ENCODE data around the gene NCMAP. TPM values are rescaled to one million over a fixed set of nuclear protein-coding genes. Genes with fewer than 3 reads are reported as not detected.
"Not testable (repeated sequence)": the region's sequence is repeated elsewhere in the genome, so short reads cannot be mapped to it uniquely, and the experiment has no call there.

Gene NCMAP
- total and polyA plus RNA-seq, 2 donors, result 0.09 to 0.11 TPM

DNA sequence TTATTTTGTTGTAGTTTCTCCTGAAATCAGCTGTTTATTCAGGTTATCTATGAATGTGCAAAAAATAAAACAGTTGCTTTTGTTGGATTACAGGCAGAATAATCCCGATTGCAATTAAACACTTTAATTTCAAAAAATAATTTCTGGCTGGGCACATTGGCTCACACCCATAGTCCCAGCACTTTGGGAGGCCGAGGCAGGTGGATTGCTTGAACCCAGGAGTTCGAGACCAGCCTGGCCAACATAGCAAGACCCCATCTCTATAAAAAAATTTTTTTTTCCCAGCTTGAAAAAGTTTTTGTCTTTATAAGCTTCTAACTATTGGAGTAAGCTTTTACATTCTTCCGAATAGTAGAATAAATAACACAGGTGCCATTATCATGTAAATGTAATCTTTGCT lies 38.0 kb upstream of the NCMAP start:
- Histone ChIP-seq H3K36me3 (ENCODE audit: control insufficient read depth in 2 of 2, insufficient read depth in 2 of 2, low read length in 1 of 2) (peaks cover 0 to 9% of the 10 kb centered on the region in 2 donors), H3K9me3 (ENCODE audit: control insufficient read depth in 2 of 2, insufficient read depth in 1 of 2, low read length in 1 of 2) (no peaks in the 10 kb centered on the region), H3K4me1 (ENCODE audit: control insufficient read depth in 2 of 2, insufficient read depth in 2 of 2, low read length in 2 of 2) (no peaks in the 10 kb centered on the region), H3K27ac (ENCODE audit: low read depth in 1 of 2, low read length in 1 of 2) (no peak overlapping the region), H3K27me3 (ENCODE audit: control insufficient read depth in 2 of 2, insufficient read depth in 1 of 2, low read length in 1 of 2) (no peaks in the 10 kb centered on the region), H3K4me3 (ENCODE audit: low read length in 2 of 2) (no peak overlapping the region)
- WGBS, result 98% methylated on average over 4 of the region's 4 CpGs
- no peak for DNase-seq (ENCODE audit: low read depth in 6 of 9, low spot score in 9 of 9)

DNA sequence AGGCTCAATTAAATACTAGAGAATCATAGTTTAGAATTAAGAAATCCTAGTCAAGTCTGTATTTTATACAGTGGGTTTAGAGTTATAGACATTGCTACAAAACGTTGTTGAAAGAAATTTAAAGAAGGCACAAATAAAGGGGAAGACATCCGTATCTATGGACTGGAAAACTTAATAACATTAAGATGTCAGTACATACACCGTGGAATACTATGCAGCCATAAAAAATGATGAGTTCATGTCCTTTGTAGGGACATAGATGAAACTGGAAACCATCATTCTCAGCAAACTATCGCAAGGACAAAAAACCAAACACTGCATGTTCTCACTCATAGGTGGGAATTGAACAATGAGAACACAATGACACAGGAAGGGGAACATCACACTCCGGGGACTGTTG lies 35.6 kb upstream of the NCMAP start:
- 97% methylated on average over 5 of the region's 5 CpGs for WGBS
- not testable (repeated sequence) for H3K9me3 ChIP-seq (ENCODE audit: control insufficient read depth in 2 of 2, insufficient read depth in 1 of 2, low read length in 1 of 2); H3K4me1 ChIP-seq (ENCODE audit: control insufficient read depth in 2 of 2, insufficient read depth in 2 of 2, low read length in 2 of 2); H3K4me3 ChIP-seq (ENCODE audit: low read length in 2 of 2); H3K36me3 ChIP-seq (ENCODE audit: control insufficient read depth in 2 of 2, insufficient read depth in 2 of 2, low read length in 1 of 2); H3K27me3 ChIP-seq (ENCODE audit: control insufficient read depth in 2 of 2, insufficient read depth in 1 of 2, low read length in 1 of 2); DNase-seq (ENCODE audit: low read depth in 6 of 9, low spot score in 9 of 9); H3K27ac ChIP-seq (ENCODE audit: low read depth in 1 of 2, low read length in 1 of 2)

GRCh38 chr1:24525606-24526005 lies 30.3 kb upstream of the NCMAP start:
- Histone ChIP-seq H3K36me3 (ENCODE audit: control insufficient read depth in 2 of 2, insufficient read depth in 2 of 2, low read length in 1 of 2) (no peaks in the 10 kb centered on the region), H3K27ac (ENCODE audit: low read depth in 1 of 2, low read length in 1 of 2) (no peak overlapping the region), H3K9me3 (ENCODE audit: control insufficient read depth in 2 of 2, insufficient read depth in 1 of 2, low read length in 1 of 2) (no peaks in the 10 kb centered on the region), H3K4me3 (ENCODE audit: low read length in 2 of 2) (no peak overlapping the region), H3K4me1 (ENCODE audit: control insufficient read depth in 2 of 2, insufficient read depth in 2 of 2, low read length in 2 of 2) (no peaks in the 10 kb centered on the region), H3K27me3 (ENCODE audit: control insufficient read depth in 2 of 2, insufficient read depth in 1 of 2, low read length in 1 of 2) (no peaks in the 10 kb centered on the region)
- no peak for DNase-seq (ENCODE audit: low read depth in 6 of 9, low spot score in 9 of 9)
- WGBS, result 89% methylated on average over 6 of the region's 6 CpGs

GRCh38 chr1:24526045-24526444 lies 29.8 kb upstream of the NCMAP start:
- no peaks in the 10 kb centered on the region for H3K27me3 ChIP-seq (ENCODE audit: control insufficient read depth in 2 of 2, insufficient read depth in 1 of 2, low read length in 1 of 2)
- H3K9me3 ChIP-seq (ENCODE audit: control insufficient read depth in 2 of 2, insufficient read depth in 1 of 2, low read length in 1 of 2), result no peaks in the 10 kb centered on the region
- no peak overlapping the region for H3K4me3 ChIP-seq (ENCODE audit: low read length in 2 of 2)
- 88% methylated on average over 7 of the region's 7 CpGs for WGBS
- DNase-seq (ENCODE audit: low read depth in 6 of 9, low spot score in 9 of 9), result no peak
- H3K36me3 ChIP-seq (ENCODE audit: control insufficient read depth in 2 of 2, insufficient read depth in 2 of 2, low read length in 1 of 2), result no peaks in the 10 kb centered on the region
- no peaks in the 10 kb centered on the region for H3K4me1 ChIP-seq (ENCODE audit: control insufficient read depth in 2 of 2, insufficient read depth in 2 of 2, low read length in 2 of 2)
- no peak overlapping the region for H3K27ac ChIP-seq (ENCODE audit: low read depth in 1 of 2, low read length in 1 of 2)

DNA sequence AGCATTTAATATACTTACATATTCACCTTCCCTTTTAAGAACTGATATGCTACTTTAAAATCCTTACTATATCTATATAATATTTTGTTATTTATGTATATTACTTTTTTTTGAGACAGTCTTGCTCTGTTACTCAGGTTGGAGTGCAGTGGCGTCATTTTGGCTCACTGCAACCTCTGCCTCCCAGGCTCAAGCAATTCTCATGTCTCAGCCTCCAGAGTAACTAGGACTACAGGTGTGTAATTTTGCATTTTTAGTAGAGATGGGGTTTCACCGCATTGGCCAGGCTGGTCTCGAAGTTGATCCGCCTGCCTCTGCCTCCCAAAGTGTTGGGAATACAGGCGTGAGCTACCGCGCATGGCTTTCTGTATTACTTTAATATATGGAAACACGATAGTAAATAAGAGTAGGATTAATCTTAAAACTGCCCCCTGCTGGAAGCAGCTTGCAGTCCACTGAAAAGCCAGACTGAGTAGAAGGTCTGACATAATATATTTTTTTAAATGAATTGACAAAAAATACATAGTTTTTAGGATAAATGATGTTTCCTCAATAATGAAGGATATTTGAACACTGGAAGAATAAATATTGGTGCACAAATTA lies 28.8 kb upstream of the NCMAP start:
- no peaks in the 10 kb centered on the region for H3K9me3 ChIP-seq (ENCODE audit: control insufficient read depth in 2 of 2, insufficient read depth in 1 of 2, low read length in 1 of 2)
- no peak overlapping the region for H3K27ac ChIP-seq (ENCODE audit: low read depth in 1 of 2, low read length in 1 of 2)
- H3K4me3 ChIP-seq (ENCODE audit: low read length in 2 of 2), result no peak overlapping the region
- no peaks in the 10 kb centered on the region for H3K4me1 ChIP-seq (ENCODE audit: control insufficient read depth in 2 of 2, insufficient read depth in 2 of 2, low read length in 2 of 2)
- WGBS, result 94% methylated on average over 8 of the region's 8 CpGs
- H3K36me3 ChIP-seq (ENCODE audit: control insufficient read depth in 2 of 2, insufficient read depth in 2 of 2, low read length in 1 of 2), result no peaks in the 10 kb centered on the region
- DNase-seq (ENCODE audit: low read depth in 6 of 9, low spot score in 9 of 9), result peak in 1 of 9 donors; percentile 48
- no peaks in the 10 kb centered on the region for H3K27me3 ChIP-seq (ENCODE audit: control insufficient read depth in 2 of 2, insufficient read depth in 1 of 2, low read length in 1 of 2)

GRCh38 chr1:24528744-24529143 lies 27.1 kb upstream of the NCMAP start:
- Histone ChIP-seq H3K4me1 (ENCODE audit: control insufficient read depth in 2 of 2, insufficient read depth in 2 of 2, low read length in 2 of 2) (no peaks in the 10 kb centered on the region), H3K36me3 (ENCODE audit: control insufficient read depth in 2 of 2, insufficient read depth in 2 of 2, low read length in 1 of 2) (no peaks in the 10 kb centered on the region), H3K9me3 (ENCODE audit: control insufficient read depth in 2 of 2, insufficient read depth in 1 of 2, low read length in 1 of 2) (no peaks in the 10 kb centered on the region), H3K4me3 (ENCODE audit: low read length in 2 of 2) (no peak overlapping the region), H3K27me3 (ENCODE audit: control insufficient read depth in 2 of 2, insufficient read depth in 1 of 2, low read length in 1 of 2) (no peaks in the 10 kb centered on the region), H3K27ac (ENCODE audit: low read depth in 1 of 2, low read length in 1 of 2) (no peak overlapping the region)
- 94% methylated on average over 2 of the region's 2 CpGs for WGBS
- no peak for DNase-seq (ENCODE audit: low read depth in 6 of 9, low spot score in 9 of 9)

GRCh38 chr1:24529292-24529691 lies 26.6 kb upstream of the NCMAP start:
- H3K27ac ChIP-seq (ENCODE audit: low read depth in 1 of 2, low read length in 1 of 2); H3K4me1 ChIP-seq (ENCODE audit: control insufficient read depth in 2 of 2, insufficient read depth in 2 of 2, low read length in 2 of 2); H3K36me3 ChIP-seq (ENCODE audit: control insufficient read depth in 2 of 2, insufficient read depth in 2 of 2, low read length in 1 of 2); H3K4me3 ChIP-seq (ENCODE audit: low read length in 2 of 2); DNase-seq (ENCODE audit: low read depth in 6 of 9, low spot score in 9 of 9); H3K27me3 ChIP-seq (ENCODE audit: control insufficient read depth in 2 of 2, insufficient read depth in 1 of 2, low read length in 1 of 2); H3K9me3 ChIP-seq (ENCODE audit: control insufficient read depth in 2 of 2, insufficient read depth in 1 of 2, low read length in 1 of 2): not testable (repeated sequence)
- WGBS, result 94% methylated on average over 7 of the region's 7 CpGs

- Histone ChIP-seq H3K4me3 (ENCODE audit: low read length in 2 of 2) (peak overlapping the region; percentile 48 to 60), H3K4me1 (ENCODE audit: control insufficient read depth in 2 of 2, insufficient read depth in 2 of 2, low read length in 2 of 2) (peaks cover 6 to 13% of the 10 kb centered on the region in 2 donors), H3K36me3 (ENCODE audit: control insufficient read depth in 2 of 2, insufficient read depth in 2 of 2, low read length in 1 of 2) (no peaks in the 10 kb centered on the region), H3K27me3 (ENCODE audit: control insufficient read depth in 2 of 2, insufficient read depth in 1 of 2, low read length in 1 of 2) (no peaks in the 10 kb centered on the region), H3K27ac (ENCODE audit: low read depth in 1 of 2, low read length in 1 of 2) (peak overlapping the region; percentile 86 to 87), H3K9me3 (ENCODE audit: control insufficient read depth in 2 of 2, insufficient read depth in 1 of 2, low read length in 1 of 2) (no peaks in the 10 kb centered on the region)
- DNase-seq (ENCODE audit: low read depth in 6 of 9, low spot score in 9 of 9), result peak in 8 of 9 donors; percentile 29 to 86 (median 59)
- WGBS, result 21% methylated on average over 21 of the region's 21 CpGs
Observed at GRCh38 chr1:24535021-24535424, 20.9 kb upstream of the NCMAP start.

DNA sequence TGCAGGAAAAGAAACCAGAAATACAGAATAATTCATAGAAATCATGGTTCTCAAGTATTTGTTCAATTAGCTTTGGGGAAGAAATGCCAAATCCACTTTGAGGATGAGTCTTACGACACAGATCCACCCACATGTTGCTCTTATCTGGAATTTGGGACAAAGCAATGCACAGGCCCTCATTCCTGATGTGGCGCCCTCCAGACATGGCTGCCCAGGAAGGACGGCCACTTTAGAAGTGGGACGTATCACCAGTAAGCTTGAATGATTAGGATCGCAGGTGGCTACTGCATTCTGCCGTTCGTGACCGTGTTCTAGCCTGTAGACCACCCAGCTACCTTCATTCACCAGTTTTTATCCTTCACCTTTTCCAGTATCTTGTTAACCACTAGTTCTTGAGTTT lies 20.1 kb upstream of the NCMAP start:
- H3K36me3 ChIP-seq (ENCODE audit: control insufficient read depth in 2 of 2, insufficient read depth in 2 of 2, low read length in 1 of 2), result no peaks in the 10 kb centered on the region
- no peaks in the 10 kb centered on the region for H3K9me3 ChIP-seq (ENCODE audit: control insufficient read depth in 2 of 2, insufficient read depth in 1 of 2, low read length in 1 of 2)
- no peak overlapping the region for H3K4me3 ChIP-seq (ENCODE audit: low read length in 2 of 2)
- peak overlapping the region in 1 of 2 donors; percentile 87 for H3K27ac ChIP-seq (ENCODE audit: low read depth in 1 of 2, low read length in 1 of 2)
- 96% methylated on average over 8 of the region's 8 CpGs for WGBS
- H3K27me3 ChIP-seq (ENCODE audit: control insufficient read depth in 2 of 2, insufficient read depth in 1 of 2, low read length in 1 of 2), result no peaks in the 10 kb centered on the region
- DNase-seq (ENCODE audit: low read depth in 6 of 9, low spot score in 9 of 9), result no peak
- peaks cover 6 to 13% of the 10 kb centered on the region in 2 donors for H3K4me1 ChIP-seq (ENCODE audit: control insufficient read depth in 2 of 2, insufficient read depth in 2 of 2, low read length in 2 of 2)
